Natural killer cell (primary cell): Measurements from ENCODE around the gene COL5A1. TPM values are rescaled to one million over a fixed set of nuclear protein-coding genes. Genes with fewer than 3 reads are reported as not detected.

Source experiments
- ATAC-seq, 3 donors: fragments of 150-1000 bp in 2 of 3; fragments of 200-7000 bp in 1 of 3; cut with Tn5 transposase; 1 replicate in 1 of 3; 2 replicates in 2 of 3; pipeline ENCODE4 v1.10.0; 2021; ENCODE audit warnings: mild to moderate bottlenecking in 2 of 3, moderate library complexity in 2 of 3
- DNase-seq, 2 donors: peaks; one replicate each; pipeline versions ENCODE4 v3.0.0 to v3.0.0-alpha.2; 2013 to 2021; ENCODE audit warnings: mixed read lengths in 1 of 2
- H3K27ac ChIP-seq: one replicate; pipeline ENCODE4 v1.5.1; 2013; ENCODE audit warnings: mild to moderate bottlenecking, low read length
- H3K27me3 ChIP-seq: one replicate; pipeline ENCODE4 v1.6.1; 2013; ENCODE audit warnings: low read length; ENCODE audit not compliant: control insufficient read depth, insufficient read depth
- H3K36me3 ChIP-seq: one replicate; pipeline ENCODE4 v1.6.1; 2013; ENCODE audit warnings: low read length; ENCODE audit not compliant: control insufficient read depth, insufficient read depth
- H3K4me1 ChIP-seq: one replicate; pipeline ENCODE4 v1.6.1; 2013; ENCODE audit warnings: low read length; ENCODE audit not compliant: control insufficient read depth, insufficient read depth
- H3K4me3 ChIP-seq: one replicate; pipeline ENCODE4 v1.5.1; 2013; ENCODE audit warnings: low read length
- H3K9me3 ChIP-seq: one replicate; pipeline ENCODE4 v1.6.1; 2013; ENCODE audit warnings: low read length; ENCODE audit not compliant: control insufficient read depth, insufficient read depth
- H3K27ac Mint-ChIP-seq, 2 donors: one replicate each; pipeline ENCODE4 v1.8.0; 2022; ENCODE audit warnings: mild to moderate bottlenecking in 2 of 2, mixed read lengths in 2 of 2, moderate library complexity in 1 of 2
- H3K27me3 Mint-ChIP-seq, 2 donors: one replicate each; pipeline ENCODE4 v1.8.0; 2022; ENCODE audit warnings: low read depth in 2 of 2, mixed read lengths in 2 of 2
- H3K36me3 Mint-ChIP-seq: one replicate; pipeline ENCODE4 v1.8.0; 2022; ENCODE audit warnings: mixed read lengths
- H3K4me1 Mint-ChIP-seq, 2 donors: one replicate each; pipeline ENCODE4 v1.8.0; 2022; ENCODE audit warnings: mixed read lengths in 2 of 2
- H3K4me3 Mint-ChIP-seq: one replicate; pipeline ENCODE4 v1.8.0; 2022; ENCODE audit warnings: mild to moderate bottlenecking, moderate library complexity, mixed read lengths
- H3K9me3 Mint-ChIP-seq, 2 donors: one replicate each; pipeline ENCODE4 v1.8.0; 2022; ENCODE audit warnings: mixed read lengths in 2 of 2
- WGBS: methylation state at CpG from one replicate; pipeline ENCODE4 v1.1.7; 2013; ENCODE audit warnings: missing lambda C conversion rate; ENCODE audit not compliant: insufficient coverage; 5-methylcytosine and 5-hydroxymethylcytosine counted together
- intact Hi-C: fragments of 100-400 bp; cut with micrococcal nuclease; formaldehyde crosslinking; loops from one replicate; pipeline ENCODE4 v1.14.2; 2022
- total RNA-seq, 4 donors: library from RNA; stranded (reverse); fragments of 120-200 nt in 1 of 4; gene quantifications; one replicate each; pipeline versions ENCODE4 v1.2.3 to v1.2.4, GENCODE V29; 2013 to 2022
- TF ChIP-seq, protein P1 (sequence below): fragments of 200-600 bp; IDR thresholded peaks from one replicate; pipeline ENCODE4 v1.8.0; 2022; ENCODE audit warnings: antibody characterized with exemption

The COL5A1 gene
- total RNA-seq, 3 donors from 2014 or later (not counting 1 experiment from before 2014, with no cell fraction given) = 0.11 to 0.28 (median 0.23) TPM

GRCh38 chr9:134757216-134757975 is 115.8 kb downstream of the COL5A1 start:
- Histone ChIP-seq H3K27me3 (no peaks in the 10 kb centered on the region), H3K36me3 (no peaks in the 10 kb centered on the region), H3K4me3 (no peak overlapping the region), H3K27ac (no peak overlapping the region), H3K9me3 (no peaks in the 10 kb centered on the region), H3K4me1 (no peaks in the 10 kb centered on the region)
- ATAC-seq (no peak), DNase-seq (no peak)
- no peak overlapping the region for H3K27ac Mint-ChIP-seq
- H3K4me3 Mint-ChIP-seq = no peak overlapping the region
- TF ChIP-seq, protein P1, sequence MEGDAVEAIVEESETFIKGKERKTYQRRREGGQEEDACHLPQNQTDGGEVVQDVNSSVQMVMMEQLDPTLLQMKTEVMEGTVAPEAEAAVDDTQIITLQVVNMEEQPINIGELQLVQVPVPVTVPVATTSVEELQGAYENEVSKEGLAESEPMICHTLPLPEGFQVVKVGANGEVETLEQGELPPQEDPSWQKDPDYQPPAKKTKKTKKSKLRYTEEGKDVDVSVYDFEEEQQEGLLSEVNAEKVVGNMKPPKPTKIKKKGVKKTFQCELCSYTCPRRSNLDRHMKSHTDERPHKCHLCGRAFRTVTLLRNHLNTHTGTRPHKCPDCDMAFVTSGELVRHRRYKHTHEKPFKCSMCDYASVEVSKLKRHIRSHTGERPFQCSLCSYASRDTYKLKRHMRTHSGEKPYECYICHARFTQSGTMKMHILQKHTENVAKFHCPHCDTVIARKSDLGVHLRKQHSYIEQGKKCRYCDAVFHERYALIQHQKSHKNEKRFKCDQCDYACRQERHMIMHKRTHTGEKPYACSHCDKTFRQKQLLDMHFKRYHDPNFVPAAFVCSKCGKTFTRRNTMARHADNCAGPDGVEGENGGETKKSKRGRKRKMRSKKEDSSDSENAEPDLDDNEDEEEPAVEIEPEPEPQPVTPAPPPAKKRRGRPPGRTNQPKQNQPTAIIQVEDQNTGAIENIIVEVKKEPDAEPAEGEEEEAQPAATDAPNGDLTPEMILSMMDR = no peak
- H3K36me3 Mint-ChIP-seq = no peaks in the 10 kb centered on the region
- H3K9me3 Mint-ChIP-seq = peaks cover 0 to 6% of the 10 kb centered on the region in 2 donors
- intact Hi-C loops = no loop called here
- H3K27me3 Mint-ChIP-seq = no peaks in the 10 kb centered on the region
- 92% methylated on average over 26 of the region's 26 CpGs for WGBS
- H3K4me1 Mint-ChIP-seq = peaks cover 0 to 11% of the 10 kb centered on the region in 2 donors

DNA sequence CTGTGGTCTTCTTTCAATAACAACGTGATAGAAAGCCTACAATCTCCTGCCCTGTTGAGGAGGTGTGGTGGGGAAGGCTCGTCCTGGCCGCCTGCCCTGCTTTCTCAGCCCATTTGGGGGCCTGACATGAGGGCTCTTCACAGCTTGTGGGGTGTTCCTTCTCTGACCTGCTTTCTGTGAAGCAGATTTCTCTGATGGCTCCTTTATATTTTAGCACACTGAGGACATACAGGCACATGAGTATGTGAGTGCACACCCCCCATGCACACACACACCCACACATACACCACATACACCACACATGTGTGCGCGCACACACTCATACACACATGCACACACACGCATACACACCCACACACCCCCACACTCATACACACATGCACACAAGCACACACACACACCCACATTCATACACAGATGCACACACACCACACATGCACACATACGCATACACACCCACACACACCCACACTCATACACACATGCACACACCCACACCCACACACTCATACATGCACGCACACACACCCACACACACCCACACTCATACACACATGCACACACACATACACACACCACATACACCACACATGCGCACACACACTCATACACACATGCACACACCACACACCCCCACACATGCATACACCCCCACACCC is 117.5 kb downstream of the COL5A1 start:
- Histone ChIP-seq H3K36me3 (no peaks in the 10 kb centered on the region), H3K27ac (no peak overlapping the region), H3K9me3 (no peaks in the 10 kb centered on the region), H3K27me3 (no peaks in the 10 kb centered on the region), H3K4me3 (no peak overlapping the region), H3K4me1 (no peaks in the 10 kb centered on the region)
- Mint-ChIP-seq H3K4me1 (peaks cover 0 to 11% of the 10 kb centered on the region in 2 donors), H3K9me3 (peaks cover 0 to 6% of the 10 kb centered on the region in 2 donors), H3K27me3 (peaks cover 0 to 2% of the 10 kb centered on the region in 2 donors), H3K4me3 (no peak overlapping the region), H3K36me3 (no peaks in the 10 kb centered on the region), H3K27ac (no peak overlapping the region)
- intact Hi-C loops = no loop called here
- DNase-seq (no peak), ATAC-seq (no peak)
- TF ChIP-seq, protein P1 = no peak
- 85% methylated on average over 9 of the region's 9 CpGs for WGBS

GRCh38 chr9:134759913-134760312 is 118.3 kb downstream of the COL5A1 start:
- 91% methylated on average over 8 of the region's 8 CpGs for WGBS
- H3K27ac Mint-ChIP-seq = no peak overlapping the region
- intact Hi-C loops = no loop called here

More at GRCh38 chr9:134759913-134760312, 118.3 kb downstream of the COL5A1 start:
- no peak overlapping the region for H3K4me3 ChIP-seq
- no peak overlapping the region for H3K27ac ChIP-seq
- Mint-ChIP-seq H3K36me3 (no peaks in the 10 kb centered on the region), H3K4me1 (peaks cover 0 to 11% of the 10 kb centered on the region in 2 donors), H3K9me3 (peaks cover 0 to 6% of the 10 kb centered on the region in 2 donors), H3K4me3 (no peak overlapping the region), H3K27me3 (peaks cover 0 to 2% of the 10 kb centered on the region in 2 donors)
- no peak for ATAC-seq
- H3K27me3 ChIP-seq = no peaks in the 10 kb centered on the region
- TF ChIP-seq, protein P1 = no peak
- H3K9me3 ChIP-seq = no peaks in the 10 kb centered on the region
- no peak for DNase-seq
- H3K36me3 ChIP-seq = no peaks in the 10 kb centered on the region
- no peaks in the 10 kb centered on the region for H3K4me1 ChIP-seq
